ENCODE data around the gene SKA3. TPM values are rescaled to one million over a fixed set of nuclear protein-coding genes. Genes with fewer than 3 reads are reported as not detected.
"Not testable (repeated sequence)": the region's sequence is repeated elsewhere in the genome, so short reads cannot be mapped to it uniquely, and the experiment has no call there.

SKA3 gene
- total RNA-seq, 1 donor from 2014 or later: 1.4 TPM

- ATAC-seq; H3K4me1 ChIP-seq; H3K4me3 ChIP-seq; DNase-seq; H3K9me3 ChIP-seq; H3K27me3 ChIP-seq (ENCODE audit: low read depth); intact Hi-C loops (cut with DNase I); H3K27ac ChIP-seq; H3K36me3 ChIP-seq: not testable (repeated sequence)
These were observed 10.1 kb upstream of the SKA3 start for GRCh38 chr13:21186410-21186809.

GRCh38 chr13:21181671-21182070 is 5.3 kb upstream of the SKA3 start:
- Histone ChIP-seq H3K36me3 (no peaks in the 10 kb centered on the region), H3K4me1 (peaks cover 15% of the 10 kb centered on the region), H3K9me3 (no peaks in the 10 kb centered on the region), H3K27me3 (ENCODE audit: low read depth) (no peaks in the 10 kb centered on the region), H3K4me3 (no peak overlapping the region), H3K27ac (no peak overlapping the region)
- ATAC-seq: no peak
- DNase-seq: no peak
- intact Hi-C loops (cut with DNase I): no loop called here
- TF ChIP-seq CTCF (IDR thresholded peaks at IDR 0.05): no peak

GRCh38 chr13:21176982-21177284 is 581 bp upstream of the SKA3 start:
- H3K9me3 ChIP-seq: no peaks in the 10 kb centered on the region
- H3K27me3 ChIP-seq (ENCODE audit: low read depth): no peaks in the 10 kb centered on the region
- no peaks in the 10 kb centered on the region for H3K36me3 ChIP-seq
- H3K4me3 ChIP-seq: peak overlapping the region; percentile 98
- peak; percentile 59 to 73 for ATAC-seq
- intact Hi-C loops (cut with DNase I): no loop called here
- peak overlapping the region; percentile 98 for H3K27ac ChIP-seq
- H3K4me1 ChIP-seq: peaks cover 22% of the 10 kb centered on the region
- no peak for DNase-seq
- TF ChIP-seq CTCF (IDR thresholded peaks at IDR 0.05): no peak

- no peaks in the 10 kb centered on the region for H3K36me3 ChIP-seq
- no peaks in the 10 kb centered on the region for H3K27me3 ChIP-seq (ENCODE audit: low read depth)
- no peak for TF ChIP-seq CTCF (IDR thresholded peaks at IDR 0.05)
- no peak for ATAC-seq
- H3K9me3 ChIP-seq: no peaks in the 10 kb centered on the region
- DNase-seq: no peak
- H3K4me3 ChIP-seq: peak overlapping the region; percentile 98
- H3K4me1 ChIP-seq: peaks cover 22% of the 10 kb centered on the region
- peak overlapping the region; percentile 98 for H3K27ac ChIP-seq
- intact Hi-C loops (cut with DNase I): no loop called here
These were observed 617 bp downstream of the SKA3 start for GRCh38 chr13:21175656-21176214.

- H3K36me3 ChIP-seq; ATAC-seq; intact Hi-C loops (cut with DNase I); H3K27ac ChIP-seq; H3K27me3 ChIP-seq (ENCODE audit: low read depth); H3K9me3 ChIP-seq; DNase-seq; H3K4me3 ChIP-seq: not testable (repeated sequence)
- H3K4me1 ChIP-seq: peaks cover 22% of the 10 kb centered on the region
These were observed 2.6 kb downstream of the SKA3 start for GRCh38 chr13:21173767-21174166.

- intact Hi-C loops (cut with DNase I): no loop called here
These were observed 4.9 kb downstream of the SKA3 start for GRCh38 chr13:21171420-21171819.

GRCh38 chr13:21165606-21166005 is 10.7 kb downstream of the SKA3 start:
- intact Hi-C loops (cut with DNase I); H3K9me3 ChIP-seq; H3K36me3 ChIP-seq; DNase-seq; H3K4me1 ChIP-seq; H3K27me3 ChIP-seq (ENCODE audit: low read depth); H3K27ac ChIP-seq; ATAC-seq; H3K4me3 ChIP-seq: not testable (repeated sequence)

More at GRCh38 chr13:21171420-21171819, 4.9 kb downstream of the SKA3 start:
- Histone ChIP-seq H3K4me3 (no peak overlapping the region), H3K27ac (no peak overlapping the region), H3K9me3 (no peaks in the 10 kb centered on the region), H3K4me1 (peaks cover 7% of the 10 kb centered on the region), H3K27me3 (ENCODE audit: low read depth) (no peaks in the 10 kb centered on the region), H3K36me3 (no peaks in the 10 kb centered on the region)
- DNase-seq (no peak), ATAC-seq (no peak)
- no peak for TF ChIP-seq CTCF (IDR thresholded peaks at IDR 0.05)
